NCI-H82 treated with DMSO at 0.1 percent for 48 hours (cell line): ENCODE measurements around the gene HNRNPCL4.
"Not testable (repeated sequence)": the region's sequence is repeated elsewhere in the genome, so short reads cannot be mapped to it uniquely, and the experiment has no call there.

Source experiments
- DNase-seq: peaks from one replicate; lab custom pipeline; 2025; ENCODE audit not compliant: unreplicated experiment; lab: John Stamatoyannopoulos, UW

Gene HNRNPCL4

GRCh38 chr1:13165531-13165930 is at the start of gene HNRNPCL4:
HNRNPCL4 (minus strand) TSS chr1:13165631; CDS start chr1:13165467, 164 bp downstream.
- DNase-seq = not testable (repeated sequence)

- not testable (repeated sequence) for DNase-seq
Observed at GRCh38 chr1:13208712-13209111, 43.3 kb upstream of the HNRNPCL4 start.

- DNase-seq = not testable (repeated sequence)
Observed at GRCh38 chr1:13201309-13201708, 35.9 kb upstream of the HNRNPCL4 start, which contains the start of gene PRAMEF13. PRAMEF13 (minus strand) TSS chr1:13201409; CDS start chr1:13199589, 1,820 bp downstream.

- DNase-seq = not testable (repeated sequence)
Observed at GRCh38 chr1:13171548-13171947, 6.1 kb upstream of the HNRNPCL4 start, which contains the start of gene PRAMEF9. PRAMEF9 (plus strand) TSS chr1:13171848; CDS start chr1:13175281, 3,433 bp downstream.

- DNase-seq = not testable (repeated sequence)
Observed at GRCh38 chr1:13155909-13156308, 9.5 kb downstream of the HNRNPCL4 start, which contains the start of gene PRAMEF26. PRAMEF26 (minus strand) TSS chr1:13156009; CDS start chr1:13153095, 2,914 bp downstream.

GRCh38 chr1:13116754-13117153 is 48.7 kb downstream of the HNRNPCL4 start, which contains the start of gene HNRNPCL2:
HNRNPCL2 (minus strand) TSS chr1:13116854; CDS start chr1:13116400, 454 bp downstream.
- not testable (repeated sequence) for DNase-seq
